Esophagus muscularis mucosa (tissue), 3 donors: Measurements from ENCODE around the gene IDH3G.

Source experiments
- CTCF ChIP-seq, 3 experiments: fragments of 200-600 bp in 2 of 3; fragments of 450-650 bp in 1 of 3; sonication (generic) in 2 of 3; IDR thresholded peaks; one replicate each; pipeline ENCODE4 v1.5.1; 2017 to 2019; ENCODE audit warnings: antibody characterized with exemption in 3 of 3, mild to moderate bottlenecking in 2 of 3, moderate library complexity in 1 of 3
- POLR2AphosphoS5 ChIP-seq, 2 donors: sonication (generic); formaldehyde crosslinking; IDR thresholded peaks; one replicate each; pipeline ENCODE4 v1.6.1; 2017; ENCODE audit warnings: antibody characterized with exemption in 2 of 2

GRCh38 chrX:153819384-153820040 lies 25.3 kb upstream of the IDH3G start:
- TF ChIP-seq POLR2AphosphoS5 (IDR thresholded peaks at IDR 0.05) (no peak), CTCF (IDR thresholded peaks at IDR 0.05) (no peak)
